Measurements from ENCODE around the gene PITPNM3.

- TF ChIP-seq CTCF (IDR thresholded peaks at IDR 0.05) (no peak), POLR2A (IDR thresholded peaks at IDR 0.05) (no peak), POLR2AphosphoS5 (IDR thresholded peaks at IDR 0.05) (no peak), EP300 (IDR thresholded peaks at IDR 0.05; ENCODE audit: low read depth) (no peak)
Observed at GRCh38 chr17:6561446-6561845, 5.1 kb upstream of the PITPNM3 start.

All from transverse colon (tissue), 4 donors.